CD8-positive, alpha-beta memory T cell (primary cell): ENCODE data around the gene RNF220. TPM values are rescaled to one million over a fixed set of nuclear protein-coding genes. Genes with fewer than 3 reads are reported as not detected.

Source experiments
- CTCF ChIA-PET: fragments of 350-600 bp; sonication (Branson Sonifier 250); formaldehyde crosslinking; loops from one replicate; lab custom pipeline; 2021; ENCODE audit warnings: antibody characterized with exemption; lab: Charles Lee
- POLR2A ChIA-PET: fragments of 350-600 bp; sonication (Branson Sonifier 250); formaldehyde crosslinking; loops from one replicate; lab custom pipeline; 2021; ENCODE audit warnings: antibody characterized with exemption; lab: Charles Lee
- DNase-seq, 5 donors: peaks; one replicate each; pipeline versions ENCODE4 v3.0.0 to v3.0.0-alpha.2; 2020 to 2022; ENCODE audit warnings: mixed read lengths in 1 of 5
- H3K27ac ChIP-seq: one replicate; pipeline ENCODE4 v1.7.0; 2013; ENCODE audit warnings: low read depth, mild to moderate bottlenecking, low read length, moderate library complexity
- H3K27me3 ChIP-seq: 2 replicates; pipeline ENCODE4 v1.7.0; 2013; ENCODE audit warnings: low read length, mild to moderate bottlenecking; ENCODE audit not compliant: insufficient read depth, poor library complexity, severe bottlenecking
- H3K36me3 ChIP-seq: 2 replicates; pipeline ENCODE4 v1.7.0; 2013; ENCODE audit warnings: mild to moderate bottlenecking, low read length, moderate library complexity; ENCODE audit not compliant: insufficient read depth
- H3K4me1 ChIP-seq: 2 replicates; pipeline ENCODE4 v1.7.0; 2013; ENCODE audit warnings: mild to moderate bottlenecking, low read length, moderate library complexity; ENCODE audit not compliant: insufficient read depth
- H3K4me3 ChIP-seq: 2 replicates; pipeline ENCODE4 v1.7.0; 2013; ENCODE audit warnings: mild to moderate bottlenecking, low read length
- H3K9me3 ChIP-seq: 2 replicates; pipeline ENCODE4 v1.7.0; 2013; ENCODE audit warnings: mild to moderate bottlenecking, low read length
- H3K27ac Mint-ChIP-seq, 8 donors: one replicate each; pipeline ENCODE4 v1.8.0; 2020 to 2021; ENCODE audit warnings: mixed read lengths in 8 of 8, mild to moderate bottlenecking in 6 of 8, inconsistent platforms in 3 of 8, moderate library complexity in 3 of 8
- H3K27me3 Mint-ChIP-seq, 2 donors: one replicate each; pipeline ENCODE4 v1.8.0; 2020 to 2021; ENCODE audit warnings: mixed read lengths in 2 of 2, mild to moderate bottlenecking in 1 of 2, moderate library complexity in 1 of 2
- H3K36me3 Mint-ChIP-seq, 3 donors: one replicate each; pipeline ENCODE4 v1.8.0; 2020 to 2021; ENCODE audit warnings: mixed read lengths in 3 of 3, inconsistent platforms in 1 of 3, mild to moderate bottlenecking in 1 of 3
- H3K4me1 Mint-ChIP-seq, 3 donors: one replicate each; pipeline ENCODE4 v1.8.0; 2020 to 2021; ENCODE audit warnings: mixed read lengths in 3 of 3, inconsistent platforms in 1 of 3, mild to moderate bottlenecking in 1 of 3
- H3K4me3 Mint-ChIP-seq, 7 donors: one replicate each; pipeline ENCODE4 v1.8.0; 2020 to 2021; ENCODE audit warnings: mixed read lengths in 7 of 7, mild to moderate bottlenecking in 6 of 7, moderate library complexity in 4 of 7, inconsistent platforms in 2 of 7
- H3K9me3 Mint-ChIP-seq, 5 donors: one replicate each; pipeline ENCODE4 v1.8.0; 2020 to 2022; ENCODE audit warnings: mixed read lengths in 5 of 5, mild to moderate bottlenecking in 3 of 5, moderate library complexity in 2 of 5, inconsistent platforms in 1 of 5
- polyA plus RNA-seq: library from polyadenylated mRNA; unstranded; fragments of 300-500 nt; fragmentation: Illumina TruSeq; gene quantifications from one replicate; pipeline ENCODE4 v1.2.3, GENCODE V29; 2021
- total RNA-seq, 2 experiments: library from RNA; stranded (reverse); gene quantifications; one replicate each; pipeline ENCODE4 v1.2.3, GENCODE V29; 2021

RNF220 gene
- total and polyA plus RNA-seq, 3 experiments from 2014 or later = 104 to 115 (median 115) TPM

DNA sequence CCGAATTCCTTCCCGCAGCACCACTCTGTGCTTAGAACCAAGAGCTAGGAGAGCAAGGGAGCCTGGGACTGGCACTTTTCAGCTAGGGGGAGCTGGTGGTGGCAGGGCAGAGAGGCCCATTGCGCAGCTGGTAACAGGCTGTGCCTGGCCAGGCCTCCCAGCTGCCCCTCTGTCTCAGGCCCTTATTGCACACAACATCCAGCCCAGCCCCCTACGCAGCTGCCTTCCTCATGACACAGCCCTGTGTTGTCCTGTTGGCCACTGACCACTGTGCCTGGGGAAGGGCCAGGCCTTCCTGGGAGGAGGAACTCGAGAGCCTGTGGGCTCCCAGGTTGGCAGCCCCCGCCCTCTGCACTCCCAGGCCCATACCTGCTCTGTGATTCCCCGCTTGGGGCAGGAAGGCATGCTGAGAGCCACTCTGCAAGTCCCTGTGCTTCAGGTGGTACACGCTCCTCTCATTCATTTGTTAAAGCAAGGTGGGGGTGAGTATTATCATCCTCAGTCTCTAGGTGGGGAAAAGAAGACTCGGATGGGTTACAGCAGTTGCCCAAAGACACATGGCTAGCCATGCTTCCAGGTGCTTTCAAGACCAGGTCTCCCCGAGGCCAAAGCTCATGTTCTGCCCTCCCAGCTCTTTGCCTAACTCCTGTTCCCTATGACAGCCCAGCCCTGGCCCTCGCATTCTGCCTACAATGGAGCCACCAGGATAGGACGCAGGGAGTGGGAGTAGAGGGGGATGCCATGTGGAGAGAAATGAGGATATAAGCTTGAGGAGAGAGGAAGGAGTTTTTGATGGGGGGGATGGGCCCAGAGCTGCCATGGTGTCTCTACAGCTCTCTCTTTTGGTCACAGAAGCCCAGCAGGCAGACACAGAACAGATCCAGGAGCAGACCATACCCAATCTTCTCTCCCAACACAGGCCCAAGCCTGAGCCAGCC is 187.4 kb downstream of the RNF220 start:
- Histone ChIP-seq H3K9me3 (no peaks in the 10 kb centered on the region), H3K27me3 (no peaks in the 10 kb centered on the region), H3K4me1 (no peaks in the 10 kb centered on the region), H3K4me3 (no peak overlapping the region), H3K27ac (no peak overlapping the region), H3K36me3 (no peaks in the 10 kb centered on the region)
- H3K9me3 Mint-ChIP-seq = no peaks in the 10 kb centered on the region
- peaks cover 4 to 13% of the 10 kb centered on the region in 2 donors for H3K27me3 Mint-ChIP-seq
- no peak overlapping the region for H3K4me3 Mint-ChIP-seq
- no peaks in the 10 kb centered on the region for H3K36me3 Mint-ChIP-seq
- no peak overlapping the region for H3K27ac Mint-ChIP-seq
- no peaks in the 10 kb centered on the region for H3K4me1 Mint-ChIP-seq
- ChIA-PET CTCF (interaction anchor here (1.3 to 3.2 kb wide), 2 partner anchors 60 to 375 kb away, joined by 4 to 14 read pairs; no protein-coding TSS in a partner anchor), POLR2A (no interaction called here)
- DNase-seq = no peak

DNA sequence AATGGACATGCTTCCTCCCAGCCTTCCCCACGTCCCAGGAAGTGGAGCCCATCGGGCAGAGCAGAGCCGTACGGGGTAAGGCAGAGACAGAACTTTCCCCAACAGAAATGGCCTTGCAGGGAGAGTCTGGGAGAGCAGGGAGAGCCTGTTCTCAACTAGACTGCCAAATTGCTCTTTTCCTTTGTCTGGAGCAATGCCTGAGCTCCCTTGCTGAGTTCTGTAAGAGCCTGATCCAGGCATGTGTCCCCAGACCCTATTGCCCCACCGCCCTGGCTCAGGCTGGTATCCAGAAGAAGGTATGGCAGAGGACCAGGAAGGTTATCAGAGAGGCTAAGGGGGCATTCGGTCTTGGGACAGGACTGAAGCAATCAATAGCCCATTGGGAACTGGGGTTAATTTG is 189.3 kb downstream of the RNF220 start:
- Mint-ChIP-seq H3K9me3 (no peaks in the 10 kb centered on the region), H3K4me3 (no peak overlapping the region), H3K36me3 (no peaks in the 10 kb centered on the region), H3K4me1 (no peaks in the 10 kb centered on the region), H3K27me3 (peaks cover 4 to 11% of the 10 kb centered on the region in 2 donors), H3K27ac (no peak overlapping the region)
- no peaks in the 10 kb centered on the region for H3K27me3 ChIP-seq
- DNase-seq = no peak
- H3K36me3 ChIP-seq = no peaks in the 10 kb centered on the region
- POLR2A ChIA-PET = no interaction called here
- CTCF ChIA-PET = interaction anchor here (0.7 to 3.2 kb wide), 16 partner anchors 9 to 221 kb away, joined by 3 to 14 read pairs (median 4); no protein-coding TSS in a partner anchor
- no peaks in the 10 kb centered on the region for H3K4me1 ChIP-seq
- no peak overlapping the region for H3K27ac ChIP-seq
- H3K9me3 ChIP-seq = no peaks in the 10 kb centered on the region
- H3K4me3 ChIP-seq = no peak overlapping the region

GRCh38 chr1:44594871-44595735 is 190.0 kb downstream of the RNF220 start:
- Histone ChIP-seq H3K27me3 (no peaks in the 10 kb centered on the region), H3K27ac (no peak overlapping the region), H3K4me1 (no peaks in the 10 kb centered on the region), H3K4me3 (no peak overlapping the region), H3K36me3 (no peaks in the 10 kb centered on the region), H3K9me3 (no peaks in the 10 kb centered on the region)
- DNase-seq = peak; percentile 41 to 78 (median 64)
- Mint-ChIP-seq H3K36me3 (no peaks in the 10 kb centered on the region), H3K4me1 (no peaks in the 10 kb centered on the region), H3K9me3 (no peaks in the 10 kb centered on the region), H3K4me3 (no peak overlapping the region), H3K27me3 (peaks cover 3 to 11% of the 10 kb centered on the region in 2 donors), H3K27ac (no peak overlapping the region)
- ChIA-PET CTCF (interaction anchor here (0.7 to 3.2 kb wide), 17 partner anchors 8 to 229 kb away, joined by 3 to 14 read pairs (median 4); no protein-coding TSS in a partner anchor), POLR2A (no interaction called here)

- Mint-ChIP-seq H3K27ac (no peak overlapping the region), H3K36me3 (no peaks in the 10 kb centered on the region), H3K27me3 (peaks cover 3 to 11% of the 10 kb centered on the region in 2 donors), H3K4me3 (no peak overlapping the region), H3K4me1 (no peaks in the 10 kb centered on the region), H3K9me3 (no peaks in the 10 kb centered on the region)
- ChIA-PET CTCF (interaction anchor here (1.2 kb wide), 1 partner anchor 12 kb away, joined by 3 read pairs; no protein-coding TSS in a partner anchor), POLR2A (no interaction called here)
- no peak overlapping the region for H3K4me3 ChIP-seq
- H3K27ac ChIP-seq = no peak overlapping the region
- H3K4me1 ChIP-seq = no peaks in the 10 kb centered on the region
- H3K9me3 ChIP-seq = no peaks in the 10 kb centered on the region
- no peak for DNase-seq
- H3K36me3 ChIP-seq = no peaks in the 10 kb centered on the region
- no peaks in the 10 kb centered on the region for H3K27me3 ChIP-seq
Observed at GRCh38 chr1:44596511-44596910, 191.5 kb downstream of the RNF220 start.

- ChIA-PET POLR2A (no interaction called here), CTCF (no interaction called here)
- Mint-ChIP-seq H3K27me3 (peaks cover 3 to 11% of the 10 kb centered on the region in 2 donors), H3K9me3 (no peaks in the 10 kb centered on the region), H3K4me1 (no peaks in the 10 kb centered on the region), H3K27ac (no peak overlapping the region), H3K4me3 (no peak overlapping the region), H3K36me3 (no peaks in the 10 kb centered on the region)
- Histone ChIP-seq H3K36me3 (no peaks in the 10 kb centered on the region), H3K27me3 (no peaks in the 10 kb centered on the region), H3K4me3 (no peak overlapping the region), H3K9me3 (no peaks in the 10 kb centered on the region), H3K27ac (no peak overlapping the region), H3K4me1 (no peaks in the 10 kb centered on the region)
- DNase-seq = no peak
Observed at GRCh38 chr1:44598167-44598566, 193.1 kb downstream of the RNF220 start.

DNA sequence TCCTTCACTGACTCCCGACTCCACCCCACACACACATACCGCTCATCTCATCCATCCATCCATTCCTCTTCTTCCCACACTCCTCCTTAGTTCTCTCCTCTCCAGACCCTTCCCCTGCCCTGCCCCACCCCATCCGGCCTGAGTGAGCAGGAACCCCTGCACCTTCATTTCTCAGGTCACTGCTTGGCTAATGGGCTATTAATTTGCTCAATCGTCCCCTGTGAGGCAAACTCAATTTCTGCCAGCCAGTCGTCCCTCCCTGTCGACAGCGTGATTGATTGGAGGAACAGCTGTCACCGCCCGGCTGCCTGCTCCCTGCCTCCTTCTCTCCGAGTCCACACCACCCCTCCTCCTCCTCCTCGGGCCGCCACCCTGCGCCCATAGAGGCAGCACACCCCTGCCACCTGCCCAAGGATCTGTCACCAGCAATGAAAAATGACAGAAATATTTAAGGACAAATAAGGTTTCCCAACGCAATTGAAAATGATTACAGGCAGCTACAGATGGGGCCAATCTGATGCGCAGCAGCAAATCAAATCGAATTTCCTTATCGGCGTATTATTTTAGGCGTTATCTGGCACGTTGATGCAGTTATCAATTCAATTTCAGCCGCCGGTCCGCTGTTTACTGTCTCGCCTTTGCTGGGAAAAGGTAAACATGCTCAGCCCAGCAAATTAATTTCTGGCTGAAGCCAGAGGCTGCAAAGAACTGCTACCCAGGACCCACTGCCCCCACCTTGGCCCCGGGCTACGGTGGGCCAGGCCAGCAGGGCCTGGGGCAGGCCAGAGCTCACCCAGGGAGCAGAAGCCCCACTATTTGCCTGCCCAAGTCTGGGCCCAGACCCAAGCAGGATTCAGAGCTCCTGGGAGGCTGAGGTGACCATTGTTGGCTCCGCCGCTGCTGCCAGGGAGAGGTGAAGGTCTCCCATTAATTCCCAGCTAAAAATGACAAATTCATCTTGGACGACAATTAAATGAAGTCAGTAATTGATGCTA is 197.9 kb downstream of the RNF220 start:
- no peaks in the 10 kb centered on the region for H3K27me3 ChIP-seq
- H3K27ac ChIP-seq = no peak overlapping the region
- CTCF ChIA-PET = interaction anchor here (0.6 to 1.9 kb wide), 3 partner anchors 8 to 50 kb away, joined by 3 to 6 read pairs (median 5); no protein-coding TSS in a partner anchor
- Mint-ChIP-seq H3K36me3 (no peaks in the 10 kb centered on the region), H3K9me3 (no peaks in the 10 kb centered on the region), H3K27me3 (peaks cover 0 to 6% of the 10 kb centered on the region in 2 donors), H3K4me1 (no peaks in the 10 kb centered on the region), H3K4me3 (no peak overlapping the region), H3K27ac (peak overlapping the region in 1 of 8 donors; percentile 77)
- H3K4me1 ChIP-seq = no peaks in the 10 kb centered on the region
- POLR2A ChIA-PET = no interaction called here
- no peak for DNase-seq
- no peaks in the 10 kb centered on the region for H3K36me3 ChIP-seq
- H3K9me3 ChIP-seq = no peaks in the 10 kb centered on the region
- no peak overlapping the region for H3K4me3 ChIP-seq

- no peak overlapping the region for H3K4me3 Mint-ChIP-seq
- no peak overlapping the region for H3K27ac Mint-ChIP-seq
- H3K9me3 ChIP-seq = no peaks in the 10 kb centered on the region
- H3K4me1 ChIP-seq = no peaks in the 10 kb centered on the region
- no peaks in the 10 kb centered on the region for H3K9me3 Mint-ChIP-seq
- no peak overlapping the region for H3K27ac ChIP-seq
- DNase-seq = no peak
- H3K4me3 ChIP-seq = no peak overlapping the region
- no peaks in the 10 kb centered on the region for H3K27me3 ChIP-seq
- no peaks in the 10 kb centered on the region for H3K4me1 Mint-ChIP-seq
- ChIA-PET CTCF (interaction anchor here (0.6 to 1.7 kb wide), 3 partner anchors 9 to 48 kb away, joined by 3 to 5 read pairs (median 5); no protein-coding TSS in a partner anchor), POLR2A (no interaction called here)
- H3K27me3 Mint-ChIP-seq = peaks cover 6% of the 10 kb centered on the region in 2 donors
- H3K36me3 Mint-ChIP-seq = no peaks in the 10 kb centered on the region
- no peaks in the 10 kb centered on the region for H3K36me3 ChIP-seq
Observed at GRCh38 chr1:44603718-44604117, 198.7 kb downstream of the RNF220 start.
